SK-N-SH (cell line): ENCODE results near the gene C21orf91. TPM values are rescaled to one million over a fixed set of nuclear protein-coding genes. Genes with fewer than 3 reads are reported as not detected.

Source experiments
- CTCF ChIA-PET: fragments of 300-600, 350-600 bp; formaldehyde crosslinking; extraction: SDS; loops from one replicate; lab custom pipeline; 2021; lab: Yijun Ruan, JAX
- POLR2A ChIA-PET: fragments of 350-600 bp; sonication (Branson Sonifier 250); formaldehyde crosslinking; extraction: SDS; loops from one replicate; lab custom pipeline; 2020; ENCODE audit warnings: antibody characterized with exemption, inconsistent platforms; lab: Yijun Ruan, JAX
- DNase-seq: peaks from one replicate; pipeline ENCODE4 v3.0.0; 2012
- H2AFZ ChIP-seq: fragments of 200-600 bp; sonication (generic); 2 replicates; pipeline ENCODE4 v1.8.1; 2016; ENCODE audit warnings: antibody characterized with exemption, mild to moderate bottlenecking, low read depth
- H3F3A ChIP-seq: fragments of 200-600 bp; sonication (generic); replicated peaks from 2 replicates; pipeline ENCODE3; 2016; ENCODE audit warnings: antibody characterized with exemption, mild to moderate bottlenecking; ENCODE audit not compliant: insufficient read depth
- H3K27ac ChIP-seq, 2 experiments: fragments of 200-500 bp in 1 of 2; fragments of 200-600 bp in 1 of 2; sonication (Bioruptor generic) in 1 of 2; sonication (generic), shearing (Covaris generic) in 1 of 2; 2 replicates each; pipeline versions ENCODE4 v1.5.1 to v1.6.1; 2014 to 2016; ENCODE audit warnings: low read depth in 2 of 2, inconsistent platforms in 1 of 2, low read length in 1 of 2, mild to moderate bottlenecking in 1 of 2, mixed read lengths in 1 of 2
- H3K27me3 ChIP-seq: fragments of 200-600 bp; sonication (generic), shearing (Covaris generic); 2 replicates; pipeline ENCODE4 v1.6.1; 2016; ENCODE audit warnings: mixed run types; ENCODE audit not compliant: insufficient read depth
- H3K36me3 ChIP-seq, 2 experiments: fragments of 200-500 bp in 1 of 2; fragments of 200-600 bp in 1 of 2; sonication (Bioruptor generic) in 1 of 2; sonication (generic) in 1 of 2; replicated peaks in 1 of 2; 2 replicates each; pipeline versions ENCODE3 to v1.5.1; 2014 to 2016; ENCODE audit warnings: low read length in 1 of 2, mild to moderate bottlenecking in 1 of 2; ENCODE audit not compliant: insufficient read depth in 2 of 2, control insufficient read depth in 1 of 2
- H3K4me1 ChIP-seq, 2 experiments: fragments of 200-500 bp in 1 of 2; fragments of 200-600 bp in 1 of 2; sonication (Bioruptor generic) in 1 of 2; sonication (generic), shearing (Covaris generic) in 1 of 2; 2 replicates each; pipeline versions ENCODE4 v1.5.1 to v1.6.1; 2014 to 2016; ENCODE audit warnings: low read depth in 1 of 2, low read length in 1 of 2, mixed run types in 1 of 2; ENCODE audit not compliant: insufficient read depth in 2 of 2, control insufficient read depth in 1 of 2
- H3K4me2 ChIP-seq: fragments of 200-600 bp; sonication (generic), shearing (Covaris generic); 2 replicates; pipeline ENCODE4 v1.6.1; 2017; ENCODE audit warnings: mixed run types
- H3K4me3 ChIP-seq, 2 experiments: fragments of 200-500 bp in 1 of 2; fragments of 200-600 bp in 1 of 2; sonication (Bioruptor generic) in 1 of 2; sonication (generic), shearing (Covaris generic) in 1 of 2; 2 replicates each; pipeline versions ENCODE4 v1.5.1 to v1.8.1; 2014 to 2016; ENCODE audit warnings: low read depth in 2 of 2, inconsistent platforms in 1 of 2, low read length in 1 of 2, mild to moderate bottlenecking in 1 of 2, mixed read lengths in 1 of 2, moderate library complexity in 1 of 2
- H3K79me2 ChIP-seq: fragments of 200-600 bp; sonication (generic); 2 replicates; pipeline ENCODE4 v1.8.1; 2017; ENCODE audit warnings: mild to moderate bottlenecking; ENCODE audit not compliant: insufficient read depth
- H3K9ac ChIP-seq: fragments of 200-600 bp; sonication (generic); 2 replicates; pipeline ENCODE4 v1.6.1; 2017; ENCODE audit warnings: mixed run types
- H3K9me2 ChIP-seq: fragments of 200-600 bp; sonication (generic); 2 replicates; pipeline ENCODE4 v1.6.1; 2017; ENCODE audit warnings: mixed run types
- H3K9me3 ChIP-seq: fragments of 200-600 bp; sonication (generic); 2 replicates; pipeline ENCODE4 v1.6.1; 2017; ENCODE audit warnings: mixed run types, mild to moderate bottlenecking, moderate library complexity
- H4K20me1 ChIP-seq: fragments of 200-600 bp; sonication (generic); 2 replicates; pipeline ENCODE4 v1.6.1; 2017; ENCODE audit warnings: mild to moderate bottlenecking, mixed run types; ENCODE audit not compliant: insufficient read depth
- CHD2 ChIP-seq: fragments of 150-350 bp; IDR thresholded peaks from 2 replicates; pipeline ENCODE4 v1.6.1; 2018; ENCODE audit warnings: low read length; ENCODE audit not compliant: partially characterized antibody
- ELF1 ChIP-seq: IDR thresholded peaks from 2 replicates; pipeline ENCODE4 v1.4.0; 2012
- EP300 ChIP-seq, 2 experiments: IDR thresholded peaks; 2 replicates each; pipeline versions ENCODE4 v1.4.0 to v1.6.1; 2012; ENCODE audit warnings: borderline replicate concordance in 1 of 2, low read depth in 1 of 2, low read length in 1 of 2
- FOSL2 ChIP-seq: IDR thresholded peaks from 2 replicates; pipeline ENCODE4 v1.4.0; 2012; ENCODE audit warnings: low read depth, mild to moderate bottlenecking, moderate library complexity, borderline replicate concordance
- FOXJ3 ChIP-seq: sonication (generic); formaldehyde crosslinking; IDR thresholded peaks from 2 replicates; pipeline ENCODE4 v1.5.1; 2020; ENCODE audit warnings: mild to moderate bottlenecking, missing genetic modification reagents
- GABPA ChIP-seq: IDR thresholded peaks from 2 replicates; pipeline ENCODE4 v1.4.0; 2012; ENCODE audit warnings: low read depth, mild to moderate bottlenecking
- GATA2 ChIP-seq: sonication (generic); formaldehyde crosslinking; IDR thresholded peaks from 2 replicates; pipeline ENCODE4 v1.5.0; 2020; ENCODE audit warnings: mild to moderate bottlenecking, missing genetic modification reagents
- MXI1 ChIP-seq: IDR thresholded peaks from 2 replicates; pipeline ENCODE4 v1.6.1; 2012; ENCODE audit warnings: mild to moderate bottlenecking, low read depth, low read length, improper control_type of control experiment
- NFIC ChIP-seq: IDR thresholded peaks from 2 replicates; pipeline ENCODE4 v1.4.0; 2012; ENCODE audit warnings: borderline replicate concordance
- NRF1 ChIP-seq: IDR thresholded peaks from 2 replicates; pipeline ENCODE4 v1.6.1; 2012; ENCODE audit warnings: low read depth, mild to moderate bottlenecking, low read length
- POLR2AphosphoS5 ChIP-seq: IDR thresholded peaks from 2 replicates; pipeline ENCODE4 v1.6.1; 2012; ENCODE audit warnings: low read depth, low read length
- RAD21 ChIP-seq: IDR thresholded peaks from 2 replicates; pipeline ENCODE4 v1.6.1; 2012; ENCODE audit warnings: mild to moderate bottlenecking, low read length
- RCOR1 ChIP-seq: fragments of 150-350 bp; IDR thresholded peaks from 2 replicates; pipeline ENCODE4 v1.6.1; 2017; ENCODE audit warnings: antibody characterized with exemption, low read length
- REST ChIP-seq: IDR thresholded peaks from 2 replicates; pipeline ENCODE4 v1.6.1; 2012; ENCODE audit warnings: mild to moderate bottlenecking, low read depth, low read length, moderate library complexity
- RFX5 ChIP-seq: IDR thresholded peaks from 2 replicates; pipeline ENCODE4 v1.6.1; 2012; ENCODE audit warnings: mild to moderate bottlenecking, improper control_type of control experiment, low read length
- RXRA ChIP-seq: IDR thresholded peaks from 2 replicates; pipeline ENCODE4 v1.4.0; 2012; ENCODE audit warnings: low read depth, mild to moderate bottlenecking, borderline replicate concordance
- SIN3A ChIP-seq: IDR thresholded peaks from 2 replicates; pipeline ENCODE4 v1.6.1; 2012; ENCODE audit warnings: low read depth, mild to moderate bottlenecking, low read length, moderate library complexity, borderline replicate concordance
- SMC3 ChIP-seq: IDR thresholded peaks from 2 replicates; pipeline ENCODE4 v1.6.1; 2012; ENCODE audit warnings: low read depth, low read length, improper control_type of control experiment
- TAF1 ChIP-seq: IDR thresholded peaks from 2 replicates; pipeline ENCODE4 v1.6.1; 2012; ENCODE audit warnings: low read depth, mild to moderate bottlenecking, low read length, moderate library complexity, borderline replicate concordance
- USF1 ChIP-seq: IDR thresholded peaks from 2 replicates; pipeline ENCODE4 v1.4.0; 2012; ENCODE audit warnings: low read depth, borderline replicate concordance
- USF2 ChIP-seq: fragments of 150-350 bp; IDR thresholded peaks from 2 replicates; pipeline ENCODE4 v1.6.1; 2017; ENCODE audit warnings: antibody characterized with exemption, low read length, low read depth, borderline replicate concordance
- WGBS: methylation state at CpG from one replicate; pipeline ENCODE4 v1.1.6; 2017; ENCODE audit warnings: low lambda C conversion rate; 5-methylcytosine and 5-hydroxymethylcytosine counted together
- polyA plus RNA-seq, 3 experiments: library from polyadenylated mRNA; depleted of rRNA; stranded (reverse); fragments of >200 nt; gene quantifications; 2 replicates each; pipeline ENCODE4 v1.2.3, GENCODE V29; 2012

The C21orf91 gene
- polyA plus RNA-seq, 1 of the 3 experiments (the other 2 are of a cell fraction): 2.2 TPM

GRCh38 chr21:17752171-17752570, 67.0 kb downstream of the C21orf91 start:
- TF ChIP-seq USF2 (no peak), MXI1 (no peak)
- H3K9me2 ChIP-seq: no peaks in the 10 kb centered on the region
- no peak overlapping the region for H3K27ac ChIP-seq
- no peaks in the 10 kb centered on the region for H3K27me3 ChIP-seq
- no peak overlapping the region for H3K9ac ChIP-seq
- POLR2A ChIA-PET: no interaction called here
- no peaks in the 10 kb centered on the region for H3K4me1 ChIP-seq
- CTCF ChIA-PET: no interaction called here
- H4K20me1 ChIP-seq: no peaks in the 10 kb centered on the region
- H3K9me3 ChIP-seq: no peaks in the 10 kb centered on the region
- H3K79me2 ChIP-seq: no peaks in the 10 kb centered on the region
- H3F3A ChIP-seq: no peaks in the 10 kb centered on the region
- H2AFZ ChIP-seq: no peak overlapping the region
- no peak for DNase-seq
- no peaks in the 10 kb centered on the region for H3K36me3 ChIP-seq
- 3% methylated on average over 2 of the region's 2 CpGs for WGBS
- H3K4me2 ChIP-seq: no peak overlapping the region
- H3K4me3 ChIP-seq: no peak overlapping the region

GRCh38 chr21:17746920-17747319, 72.2 kb downstream of the C21orf91 start:
- H3K79me2 ChIP-seq: no peaks in the 10 kb centered on the region
- H3F3A ChIP-seq: no peaks in the 10 kb centered on the region
- H3K4me1 ChIP-seq: no peaks in the 10 kb centered on the region
- DNase-seq: no peak
- ChIA-PET POLR2A (no interaction called here), CTCF (interaction anchor here (1.2 to 1.5 kb wide), 2 partner anchors 9 to 178 kb away, joined by 5 to 6 read pairs; no protein-coding TSS in a partner anchor)
- no peak for TF ChIP-seq SIN3A
- no peak for TF ChIP-seq EP300 (IDR thresholded peaks at IDR 0.05; ENCODE audit: borderline replicate concordance in 1 of 2, low read depth in 1 of 2, low read length in 1 of 2)
- no peak for TF ChIP-seq RXRA
- no peak for TF ChIP-seq REST
- no peak for TF ChIP-seq NFIC
- TF ChIP-seq TAF1: no peak
- no peak for TF ChIP-seq ELF1
- TF ChIP-seq MXI1: no peak
- no peak for TF ChIP-seq SMC3
- no peak for TF ChIP-seq GATA2
- TF ChIP-seq POLR2AphosphoS5: no peak
- no peak for TF ChIP-seq NRF1
- no peak for TF ChIP-seq FOSL2
- TF ChIP-seq FOXJ3 (CRISPR knock-in tag): no peak
- TF ChIP-seq RFX5: no peak
- no peak for TF ChIP-seq RCOR1
- TF ChIP-seq RAD21: no peak
- no peak for TF ChIP-seq USF1
- TF ChIP-seq CHD2: no peak
- TF ChIP-seq GABPA: no peak
- H3K9ac ChIP-seq: no peak overlapping the region
- no peak overlapping the region for H3K27ac ChIP-seq
- H3K4me3 ChIP-seq: no peak overlapping the region
- no peaks in the 10 kb centered on the region for H3K27me3 ChIP-seq
- no peak overlapping the region for H3K4me2 ChIP-seq
- no peak overlapping the region for H2AFZ ChIP-seq
- 0% methylated on average over 2 of the region's 2 CpGs for WGBS
- H3K36me3 ChIP-seq: no peaks in the 10 kb centered on the region
- no peaks in the 10 kb centered on the region for H4K20me1 ChIP-seq
- no peaks in the 10 kb centered on the region for H3K9me3 ChIP-seq
- no peaks in the 10 kb centered on the region for H3K9me2 ChIP-seq
